GM23338 (cell line): ENCODE measurements around the gene AP2A2.

Experiments used
- CREB1 ChIP-seq: fragments of 250-450 bp; sonication (Bioruptor Pico); IDR thresholded peaks from 2 replicates; pipeline ENCODE4 v1.5.0; 2020; ENCODE audit warnings: low read depth, mild to moderate bottlenecking, moderate library complexity
- EZH2 ChIP-seq: fragments of 200-600 bp; sonication (generic); IDR thresholded peaks from one replicate; pipeline ENCODE4 v1.8.0; 2017; ENCODE audit warnings: antibody characterized with exemption, mild to moderate bottlenecking, low read depth; ENCODE audit not compliant: unreplicated experiment
- EZH2phosphoT487 ChIP-seq: fragments of 200-600 bp; sonication (generic); IDR thresholded peaks from one replicate; pipeline ENCODE4 v1.8.1; 2018; ENCODE audit warnings: antibody characterized with exemption; ENCODE audit not compliant: unreplicated experiment
- JUNB ChIP-seq: IDR thresholded peaks from one replicate; pipeline ENCODE4 v1.6.1; 2016; ENCODE audit warnings: antibody characterized with exemption; ENCODE audit not compliant: unreplicated experiment
- POLR2AphosphoS5 ChIP-seq: IDR thresholded peaks from 2 replicates; pipeline ENCODE4 v1.6.1; 2016; ENCODE audit warnings: antibody characterized with exemption, low read depth
- STAT1 ChIP-seq: IDR thresholded peaks from one replicate; pipeline ENCODE4 v1.6.1; 2016; ENCODE audit warnings: antibody characterized with exemption; ENCODE audit not compliant: unreplicated experiment
- ZNF114 ChIP-seq: fragments of 250-450 bp; sonication (Bioruptor Pico); IDR thresholded peaks from 2 replicates; pipeline ENCODE4 v1.5.0; 2020; ENCODE audit warnings: mild to moderate bottlenecking, moderate library complexity
- ZNF331 ChIP-seq: fragments of 250-450 bp; sonication (Bioruptor Pico); IDR thresholded peaks from 2 replicates; pipeline ENCODE4 v1.5.0; 2020; ENCODE audit warnings: low read depth, mild to moderate bottlenecking, moderate library complexity
- TF ChIP-seq, protein P1 (sequence below), 2 experiments: fragments of 200-600 bp in 1 of 2; sonication (generic) in 1 of 2; conservative IDR thresholded peaks; 2 replicates each; pipeline versions ENCODE4 v1.5.1 to v1.6.1; 2016 to 2017; ENCODE audit warnings: antibody characterized with exemption in 2 of 2, low read depth in 2 of 2, mild to moderate bottlenecking in 2 of 2, moderate library complexity in 1 of 2
- TF ChIP-seq, protein P2 (sequence below): IDR thresholded peaks from one replicate; pipeline ENCODE4 v1.6.1; 2018; ENCODE audit warnings: antibody characterized with exemption; ENCODE audit not compliant: unreplicated experiment

DNA sequence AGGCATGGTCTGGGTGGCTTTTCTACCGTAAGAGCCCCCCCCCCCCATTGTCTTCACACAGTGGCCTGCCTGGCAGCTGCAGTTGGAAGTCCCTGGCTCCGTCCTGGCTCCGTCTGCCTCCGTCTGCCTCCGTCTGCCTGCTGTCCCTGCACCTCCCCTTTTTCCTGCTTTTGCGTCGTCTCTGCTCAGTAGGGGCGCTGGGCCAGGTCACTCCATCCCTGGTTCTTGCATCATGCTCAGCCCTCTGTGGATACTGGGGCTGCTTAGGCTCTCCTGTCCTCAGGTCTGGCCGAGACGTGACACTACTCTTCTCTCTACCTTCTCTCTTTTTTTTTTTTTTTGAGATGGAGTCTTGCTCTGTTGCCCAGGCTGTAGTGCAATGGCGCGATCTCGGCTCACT lies 27.8 kb downstream of the AP2A2 start:
- TF ChIP-seq, protein P1, sequence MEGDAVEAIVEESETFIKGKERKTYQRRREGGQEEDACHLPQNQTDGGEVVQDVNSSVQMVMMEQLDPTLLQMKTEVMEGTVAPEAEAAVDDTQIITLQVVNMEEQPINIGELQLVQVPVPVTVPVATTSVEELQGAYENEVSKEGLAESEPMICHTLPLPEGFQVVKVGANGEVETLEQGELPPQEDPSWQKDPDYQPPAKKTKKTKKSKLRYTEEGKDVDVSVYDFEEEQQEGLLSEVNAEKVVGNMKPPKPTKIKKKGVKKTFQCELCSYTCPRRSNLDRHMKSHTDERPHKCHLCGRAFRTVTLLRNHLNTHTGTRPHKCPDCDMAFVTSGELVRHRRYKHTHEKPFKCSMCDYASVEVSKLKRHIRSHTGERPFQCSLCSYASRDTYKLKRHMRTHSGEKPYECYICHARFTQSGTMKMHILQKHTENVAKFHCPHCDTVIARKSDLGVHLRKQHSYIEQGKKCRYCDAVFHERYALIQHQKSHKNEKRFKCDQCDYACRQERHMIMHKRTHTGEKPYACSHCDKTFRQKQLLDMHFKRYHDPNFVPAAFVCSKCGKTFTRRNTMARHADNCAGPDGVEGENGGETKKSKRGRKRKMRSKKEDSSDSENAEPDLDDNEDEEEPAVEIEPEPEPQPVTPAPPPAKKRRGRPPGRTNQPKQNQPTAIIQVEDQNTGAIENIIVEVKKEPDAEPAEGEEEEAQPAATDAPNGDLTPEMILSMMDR (conservative IDR thresholded peaks at IDR 0.05; ENCODE audit: low read depth in 2 of 2) = no peak
- TF ChIP-seq STAT1 (no peak), EZH2 (no peak), CREB1 (CRISPR knock-in tag) (no peak), ZNF114 (no peak), POLR2AphosphoS5 (no peak), EZH2phosphoT487 (no peak), ZNF331 (CRISPR knock-in tag) (no peak), JUNB (no peak)
- TF ChIP-seq, protein P2, sequence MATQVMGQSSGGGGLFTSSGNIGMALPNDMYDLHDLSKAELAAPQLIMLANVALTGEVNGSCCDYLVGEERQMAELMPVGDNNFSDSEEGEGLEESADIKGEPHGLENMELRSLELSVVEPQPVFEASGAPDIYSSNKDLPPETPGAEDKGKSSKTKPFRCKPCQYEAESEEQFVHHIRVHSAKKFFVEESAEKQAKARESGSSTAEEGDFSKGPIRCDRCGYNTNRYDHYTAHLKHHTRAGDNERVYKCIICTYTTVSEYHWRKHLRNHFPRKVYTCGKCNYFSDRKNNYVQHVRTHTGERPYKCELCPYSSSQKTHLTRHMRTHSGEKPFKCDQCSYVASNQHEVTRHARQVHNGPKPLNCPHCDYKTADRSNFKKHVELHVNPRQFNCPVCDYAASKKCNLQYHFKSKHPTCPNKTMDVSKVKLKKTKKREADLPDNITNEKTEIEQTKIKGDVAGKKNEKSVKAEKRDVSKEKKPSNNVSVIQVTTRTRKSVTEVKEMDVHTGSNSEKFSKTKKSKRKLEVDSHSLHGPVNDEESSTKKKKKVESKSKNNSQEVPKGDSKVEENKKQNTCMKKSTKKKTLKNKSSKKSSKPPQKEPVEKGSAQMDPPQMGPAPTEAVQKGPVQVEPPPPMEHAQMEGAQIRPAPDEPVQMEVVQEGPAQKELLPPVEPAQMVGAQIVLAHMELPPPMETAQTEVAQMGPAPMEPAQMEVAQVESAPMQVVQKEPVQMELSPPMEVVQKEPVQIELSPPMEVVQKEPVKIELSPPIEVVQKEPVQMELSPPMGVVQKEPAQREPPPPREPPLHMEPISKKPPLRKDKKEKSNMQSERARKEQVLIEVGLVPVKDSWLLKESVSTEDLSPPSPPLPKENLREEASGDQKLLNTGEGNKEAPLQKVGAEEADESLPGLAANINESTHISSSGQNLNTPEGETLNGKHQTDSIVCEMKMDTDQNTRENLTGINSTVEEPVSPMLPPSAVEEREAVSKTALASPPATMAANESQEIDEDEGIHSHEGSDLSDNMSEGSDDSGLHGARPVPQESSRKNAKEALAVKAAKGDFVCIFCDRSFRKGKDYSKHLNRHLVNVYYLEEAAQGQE = no peak
